GM15510 (cell line): ENCODE data around the gene NAGA.

Source experiments
- POLR2A ChIP-seq: IDR thresholded peaks from 3 replicates; pipeline ENCODE4 v1.6.1; 2011; ENCODE audit warnings: borderline replicate concordance; ENCODE audit not compliant: insufficient read length; ENCODE audit errors: extremely low read depth

Gene NAGA

DNA sequence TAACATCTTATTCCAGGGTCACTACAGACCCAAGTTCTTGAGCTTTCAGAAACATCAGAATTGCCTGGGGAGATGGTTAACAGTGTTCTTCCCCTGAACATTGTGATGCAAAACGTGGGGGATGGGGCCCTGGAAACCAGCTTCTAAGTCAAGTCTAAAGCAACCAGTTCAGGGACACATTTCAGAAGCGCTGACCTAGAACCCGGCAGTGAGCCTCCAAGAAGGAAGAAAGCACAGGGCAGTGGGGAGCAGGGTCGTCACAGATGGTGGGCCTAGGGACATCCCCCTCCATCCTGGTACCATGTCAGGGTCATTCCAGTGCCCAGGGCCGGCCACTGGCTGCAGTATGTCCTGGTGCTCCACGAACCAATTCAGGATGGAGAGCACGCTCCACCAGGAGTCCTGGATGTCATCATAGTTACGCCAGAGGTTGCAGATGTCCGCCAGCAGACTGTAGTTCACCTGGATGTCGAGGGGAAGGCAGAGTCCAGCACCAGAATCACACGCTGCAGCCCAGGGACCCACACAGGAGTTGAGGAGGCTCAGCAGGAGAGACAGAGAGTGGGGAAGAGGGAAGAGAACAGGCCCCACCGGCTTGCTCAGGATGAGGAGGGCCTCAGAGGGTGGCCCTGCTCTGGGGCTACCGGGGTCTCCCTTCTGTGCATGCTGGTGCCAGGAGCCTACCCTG lies 5.0 kb downstream of the NAGA start:
- no peak for TF ChIP-seq POLR2A

DNA sequence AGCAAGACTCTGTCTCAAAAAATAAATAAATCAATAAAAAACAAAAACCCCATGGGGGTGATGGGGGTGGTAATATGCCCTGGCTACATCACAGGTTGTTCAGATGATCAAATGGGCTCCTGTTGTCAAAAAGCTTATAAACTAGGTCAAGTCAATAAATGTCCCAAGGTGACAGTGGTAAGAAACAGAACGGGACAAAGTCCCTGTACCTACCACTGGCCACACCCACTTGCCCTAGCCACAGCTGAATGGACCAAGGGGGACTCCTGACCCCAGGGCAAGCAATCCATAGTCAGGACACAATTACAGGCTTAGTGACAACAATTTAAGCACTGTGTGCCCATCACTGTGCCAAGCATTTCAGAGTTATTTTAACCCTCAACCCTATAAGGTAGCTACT lies 6.0 kb downstream of the NAGA start:
- no peak for TF ChIP-seq POLR2A

GRCh38 chr22:42062506-42063170 lies 8.0 kb downstream of the NAGA start:
- TF ChIP-seq POLR2A: no peak

- TF ChIP-seq POLR2A: no peak
These were observed 9.6 kb downstream of the NAGA start for GRCh38 chr22:42061041-42061440.

- no peak for TF ChIP-seq POLR2A
These were observed 10.1 kb downstream of the NAGA start for GRCh38 chr22:42060489-42060888.

DNA sequence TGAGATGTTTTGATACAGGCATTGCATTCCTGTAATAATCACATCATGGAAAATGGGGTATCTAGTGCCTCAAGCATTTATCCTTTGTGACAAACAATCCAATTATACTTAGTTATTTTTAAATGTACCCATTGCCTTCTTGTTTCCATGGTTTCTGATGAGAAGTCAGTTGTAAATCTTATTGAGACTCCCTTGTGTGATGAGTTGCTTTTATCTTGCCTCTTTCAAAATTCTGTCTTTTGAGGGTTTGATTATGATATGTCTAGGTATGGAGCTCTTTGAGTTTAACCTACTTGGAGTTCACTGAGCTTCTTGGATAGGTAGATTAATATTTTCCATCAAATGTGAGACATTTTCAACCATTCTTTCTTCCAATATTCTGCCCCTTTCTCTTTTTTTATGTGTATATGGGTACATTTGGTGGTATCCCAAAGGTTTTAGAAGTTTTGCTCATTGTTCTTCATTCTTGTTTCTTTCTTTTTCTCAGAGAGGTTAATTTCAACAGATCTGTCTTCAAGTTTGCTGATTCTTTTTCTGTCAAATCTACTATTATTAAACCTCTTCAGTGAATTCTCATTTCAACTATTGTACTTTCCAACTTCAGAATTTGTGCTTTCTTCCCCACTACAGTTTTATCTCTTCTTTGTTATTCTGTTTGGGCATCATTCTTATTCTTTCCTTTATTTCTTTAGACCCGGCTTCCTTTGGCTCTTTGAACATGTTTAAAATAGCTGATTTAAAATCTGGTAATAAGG lies 13.7 kb downstream of the NAGA start:
- TF ChIP-seq POLR2A: no peak

DNA sequence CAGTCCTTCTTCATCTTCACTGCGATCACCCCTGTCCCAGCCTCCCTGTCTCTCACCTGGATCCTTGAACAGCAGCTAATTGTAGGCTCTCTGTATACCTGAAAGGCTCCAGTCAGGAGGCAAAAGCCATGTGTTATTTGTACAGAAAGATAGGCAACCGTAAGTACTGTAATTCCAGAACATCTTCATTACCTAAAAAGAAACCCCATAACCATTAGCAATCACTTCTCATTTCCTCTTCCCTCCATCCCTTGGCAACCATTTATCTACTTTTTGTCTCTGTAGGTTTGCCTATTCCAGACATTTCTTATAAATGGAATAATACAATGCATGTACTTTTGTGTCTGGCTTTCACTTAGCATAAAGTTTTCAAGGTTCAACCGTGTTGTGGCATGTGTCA lies 17.8 kb downstream of the NAGA start:
- TF ChIP-seq POLR2A: no peak

- TF ChIP-seq POLR2A: no peak
These were observed 19.9 kb downstream of the NAGA start for GRCh38 chr22:42050641-42051180.

DNA sequence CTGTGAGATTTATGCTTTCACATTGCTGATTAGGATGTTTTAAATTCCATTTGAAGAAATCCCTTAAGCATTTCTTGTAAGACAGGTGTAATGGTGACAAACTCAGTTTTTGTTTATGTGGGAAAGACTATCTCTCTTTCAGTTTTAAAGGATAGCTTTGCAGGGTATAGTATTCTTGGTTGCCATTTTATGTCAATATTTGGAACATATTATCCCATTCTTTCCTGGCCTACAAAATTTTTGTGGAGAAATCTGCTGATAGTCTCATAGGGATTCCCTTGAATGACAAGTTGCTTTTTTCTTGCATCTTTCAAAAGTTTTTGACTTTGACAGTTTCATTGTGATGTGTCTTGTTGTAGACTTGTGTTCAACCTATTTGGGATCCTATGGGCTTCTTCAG lies 28.8 kb downstream of the NAGA start:
- TF ChIP-seq POLR2A: no peak

- TF ChIP-seq POLR2A: no peak
These were observed 31.3 kb downstream of the NAGA start for GRCh38 chr22:42039271-42039670.

DNA sequence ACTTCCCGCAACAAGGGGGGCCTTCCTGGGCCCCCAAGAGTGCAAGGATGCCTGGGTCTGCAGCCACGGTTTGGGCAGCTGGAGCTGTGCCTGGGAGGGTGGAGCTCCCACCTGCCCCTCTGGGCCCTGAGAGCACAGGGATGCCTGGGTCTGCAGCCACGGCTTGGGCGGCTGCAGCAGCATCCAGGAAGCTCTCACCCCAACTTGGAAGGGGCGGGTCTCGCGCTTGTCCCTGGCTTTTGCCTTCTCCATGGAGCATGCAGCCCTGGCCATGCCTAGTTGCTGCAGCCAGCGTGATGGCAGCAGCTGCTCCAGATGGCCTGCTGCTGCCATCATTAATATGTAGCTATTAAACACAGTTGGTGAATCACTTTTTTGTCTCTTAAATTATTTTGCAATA lies 35.4 kb downstream of the NAGA start:
- TF ChIP-seq POLR2A: no peak

DNA sequence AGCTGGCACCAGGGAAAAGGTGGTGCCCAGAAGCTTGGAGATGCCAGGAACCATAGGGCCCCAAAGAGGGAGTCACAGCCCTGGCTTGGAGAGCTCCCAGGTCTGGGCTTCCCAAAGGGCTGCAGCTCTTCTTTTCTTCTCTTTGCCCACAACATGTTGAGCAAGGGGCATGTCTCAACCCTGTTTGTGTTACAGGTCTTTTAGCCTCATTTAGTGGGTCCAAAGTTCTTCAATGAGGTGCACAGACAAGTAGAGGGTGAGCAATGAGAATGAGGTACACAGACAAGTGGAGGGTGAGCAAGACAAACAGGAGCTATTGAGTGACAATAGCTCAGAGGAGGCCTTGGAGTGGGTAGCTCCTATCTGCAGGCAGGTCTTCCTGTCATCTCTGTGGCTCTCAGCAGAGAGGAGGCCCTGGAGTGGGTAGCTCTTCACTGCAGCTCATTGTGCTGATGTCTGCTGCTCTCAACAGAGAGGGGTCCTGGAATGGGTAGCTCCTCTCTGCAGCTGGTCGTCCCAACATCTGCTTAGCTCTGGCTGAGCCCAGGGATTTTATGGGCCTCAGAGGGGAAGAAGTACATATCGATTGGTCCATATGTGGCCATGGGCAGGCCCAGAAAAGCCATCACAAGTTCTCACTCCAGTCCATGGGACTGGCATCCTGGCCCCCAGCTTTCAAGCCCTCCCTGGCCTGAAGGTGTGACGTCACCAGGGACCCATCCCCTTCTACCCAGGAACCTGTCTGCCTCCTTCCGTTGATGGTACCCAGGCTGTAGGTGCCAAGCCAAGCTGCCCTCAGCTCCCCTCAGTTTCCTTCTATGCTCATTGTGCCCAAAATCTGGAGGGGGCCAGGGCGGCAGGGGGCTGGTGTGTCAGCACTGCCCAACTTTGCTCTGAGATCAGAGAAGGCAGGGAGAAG lies 37.1 kb downstream of the NAGA start:
- TF ChIP-seq POLR2A: no peak

DNA sequence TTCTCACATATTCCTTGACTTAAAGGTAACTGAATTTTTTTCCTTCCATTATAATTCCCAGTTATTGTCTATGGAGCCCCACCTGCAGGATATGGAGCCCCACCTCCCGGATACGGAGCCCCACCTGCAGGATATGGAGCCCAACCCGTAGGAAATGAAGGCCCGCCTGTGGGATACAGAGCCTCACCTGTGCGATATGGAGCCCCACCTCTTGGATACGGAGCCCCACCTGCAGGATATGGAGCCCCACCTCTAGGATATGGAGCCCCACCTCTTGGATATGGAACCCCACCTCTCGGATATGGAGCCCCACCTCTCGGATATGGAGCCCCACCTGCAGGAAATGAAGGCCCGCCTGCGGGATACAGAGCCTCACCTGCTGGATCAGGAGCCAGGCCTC lies 43.9 kb downstream of the NAGA start:
- no peak for TF ChIP-seq POLR2A

DNA sequence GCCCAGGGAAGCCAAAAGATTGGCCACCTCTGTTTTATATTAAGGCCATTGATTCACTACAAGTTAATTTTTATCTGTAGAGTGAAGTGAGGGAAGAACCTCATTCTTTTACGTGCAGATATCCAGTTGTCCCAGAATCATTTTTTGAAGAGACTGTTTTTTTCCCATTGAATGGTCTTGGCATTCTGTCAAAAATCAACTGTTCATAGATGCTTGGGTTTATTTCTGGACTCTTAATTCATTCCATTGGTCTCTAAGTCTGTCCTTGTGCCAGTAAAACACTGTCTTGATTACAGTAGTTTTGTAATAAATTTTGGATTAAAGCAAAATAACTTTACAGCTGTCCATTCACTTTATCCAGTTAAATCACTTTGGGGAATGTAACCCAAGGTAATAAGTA lies 45.2 kb downstream of the NAGA start:
- TF ChIP-seq POLR2A: no peak

DNA sequence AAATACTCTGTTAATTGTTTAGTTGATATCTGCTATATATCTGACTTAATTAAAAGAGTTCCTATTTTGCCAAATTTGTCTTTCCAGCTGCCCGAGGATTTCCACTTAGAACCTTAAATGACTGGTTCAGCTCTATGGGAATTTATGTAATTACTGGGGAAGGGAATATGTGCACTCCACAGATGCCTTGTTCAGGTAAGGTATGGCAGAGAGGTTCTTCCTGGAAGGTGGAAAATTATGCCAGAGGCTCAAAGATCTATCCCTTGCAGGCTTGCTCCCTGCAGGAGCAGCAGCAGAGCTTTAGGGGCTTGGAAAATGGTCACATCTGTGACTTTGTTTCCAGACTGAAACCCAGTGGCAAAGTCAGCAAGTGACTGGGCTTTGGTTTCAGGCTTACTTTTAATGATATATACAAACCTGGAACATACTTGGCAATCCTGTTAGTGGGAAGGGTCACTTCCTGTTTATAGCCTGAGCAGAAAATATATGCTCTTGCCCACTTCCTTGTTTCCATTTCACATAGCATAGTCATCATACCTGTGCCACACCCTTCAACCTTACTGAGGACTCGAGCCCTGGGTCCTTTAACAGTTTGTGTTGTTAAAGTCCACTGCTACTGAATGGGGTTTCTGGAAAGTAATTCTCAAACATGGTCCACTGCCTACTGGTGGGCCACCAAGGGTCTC lies 48.3 kb downstream of the NAGA start:
- TF ChIP-seq POLR2A: no peak

- no peak for TF ChIP-seq POLR2A
These were observed 49.0 kb downstream of the NAGA start for GRCh38 chr22:42021571-42021970.
